HepG2 (cell line): ENCODE data around the gene ALLC. TPM values are rescaled to one million over a fixed set of nuclear protein-coding genes. Genes with fewer than 3 reads are reported as not detected.

Experiments used
- AFF4 ChIP-seq: sonication (generic); formaldehyde crosslinking; IDR thresholded peaks from 2 replicates; pipeline ENCODE4 v1.4.0; 2020; ENCODE audit warnings: missing genetic modification reagents
- ATF5 ChIP-seq: sonication (generic); formaldehyde crosslinking; IDR thresholded peaks from 2 replicates; pipeline ENCODE4 v1.4.0; 2020; ENCODE audit warnings: mild to moderate bottlenecking, low read depth, missing genetic modification reagents
- DR1 ChIP-seq: sonication (generic); formaldehyde crosslinking; IDR thresholded peaks from 2 replicates; pipeline ENCODE4 v1.8.0; 2021; ENCODE audit warnings: mild to moderate bottlenecking, missing genetic modification reagents, inconsistent platforms
- HNF1B ChIP-seq: sonication (generic); formaldehyde crosslinking; IDR thresholded peaks from 2 replicates; pipeline ENCODE4 v1.5.1; 2020; ENCODE audit warnings: mild to moderate bottlenecking, moderate library complexity, missing genetic modification reagents
- KDM6A ChIP-seq: IDR thresholded peaks from 2 replicates; pipeline ENCODE4 v1.6.1; 2016; ENCODE audit warnings: low read depth
- RAD21 ChIP-seq: fragments of 450-650 bp; formaldehyde crosslinking; IDR thresholded peaks from 2 replicates; pipeline ENCODE4 v1.5.0; 2020; ENCODE audit warnings: mild to moderate bottlenecking
- SMYD3 ChIP-seq: sonication (generic); formaldehyde crosslinking; IDR thresholded peaks from 2 replicates; pipeline ENCODE4 v1.8.1; 2023; ENCODE audit warnings: mild to moderate bottlenecking, missing genetic modification reagents
- STAG1 ChIP-seq: sonication (generic); formaldehyde crosslinking; IDR thresholded peaks from 2 replicates; pipeline ENCODE4 v1.4.0; 2020; ENCODE audit warnings: missing genetic modification reagents
- TGIF2 ChIP-seq: IDR thresholded peaks from 2 replicates; pipeline ENCODE4 v1.6.1; 2016; ENCODE audit warnings: control low read depth, missing compliant biosample characterization
- UBTF ChIP-seq: sonication (generic); formaldehyde crosslinking; IDR thresholded peaks from 2 replicates; pipeline ENCODE4 v1.4.0; 2020; ENCODE audit warnings: mild to moderate bottlenecking, missing genetic modification reagents
- ZBED4 ChIP-seq: sonication (generic); formaldehyde crosslinking; IDR thresholded peaks from 2 replicates; pipeline ENCODE4 v1.4.0; 2020; ENCODE audit warnings: missing genetic modification reagents, borderline replicate concordance
- ZBTB42 ChIP-seq: sonication (generic); formaldehyde crosslinking; IDR thresholded peaks from 2 replicates; pipeline ENCODE4 v1.5.0; 2020; ENCODE audit warnings: mild to moderate bottlenecking, missing genetic modification reagents
- ZNF12 ChIP-seq: sonication (generic); formaldehyde crosslinking; IDR thresholded peaks from 2 replicates; pipeline ENCODE4 v1.5.0; 2020; ENCODE audit warnings: missing genetic modification reagents
- ZNF792 ChIP-seq: IDR thresholded peaks from 2 replicates; pipeline ENCODE4 v1.6.1; 2016
- ZNF83 ChIP-seq: sonication (generic); formaldehyde crosslinking; IDR thresholded peaks from 2 replicates; pipeline ENCODE4 v1.4.0; 2020; ENCODE audit warnings: missing genetic modification reagents, mild to moderate bottlenecking, borderline replicate concordance
- polyA plus RNA-seq, 8 experiments: library from polyadenylated mRNA; depleted of rRNA in 3 of 8; stranded (reverse) in 7 of 8; unstranded in 1 of 8; fragments of >200 nt; fragmentation: Illumina TruSeq in 4 of 8; extraction: Trizol in 4 of 8; gene quantifications; 2 replicates each; pipeline versions ENCODE4 v1.2.1 to v1.2.3, GENCODE V29; 2011 to 2016; ENCODE audit warnings: low read depth in 4 of 8, missing spikeins in 1 of 8, mixed read lengths in 1 of 8; ENCODE audit not compliant: insufficient read depth in 1 of 8
- total RNA-seq, 5 experiments: library from RNA; depleted of rRNA; stranded (reverse); fragments of >200 nt; fragmentation: Illumina TruSeq; extraction: Trizol; gene quantifications; 2 replicates each; pipeline ENCODE4 v1.2.3, GENCODE V29; 2016; ENCODE audit warnings: low read depth in 1 of 5

Gene ALLC
- total and polyA plus RNA-seq, 2 of the 13 experiments (the other 11 are each of a cell fraction or from before 2014, with no cell fraction given): 0.08 to 0.11 TPM

- peak; percentile 21; the same call in 1 of the 2 replicates for TF ChIP-seq HNF1B (CRISPR knock-in tag)
- peak; percentile 76 for TF ChIP-seq ZNF792
- TF ChIP-seq AFF4 (CRISPR knock-in tag): 0 out of 2 replicates have a peak, but pooled peaks have one; percentile 26
- TF ChIP-seq RAD21 (CRISPR knock-in tag): peak; percentile 24; the same call in 1 of the 2 replicates
- 0 out of 2 replicates have a peak, but pooled peaks have one; percentile 50 for TF ChIP-seq ATF5 (CRISPR knock-in tag)
- TF ChIP-seq STAG1: peak; percentile 23; the same call in 1 of the 2 replicates
- TF ChIP-seq ZBTB42 (CRISPR knock-in tag): 0 out of 2 replicates have a peak, but pooled peaks have one; percentile 61
- TF ChIP-seq ZNF83: no peak
- peak; percentile 51; the same call in 1 of the 2 replicates for TF ChIP-seq ZBED4 (CRISPR knock-in tag)
- TF ChIP-seq KDM6A: peak; percentile 20; the same call in 1 of the 2 replicates
- TF ChIP-seq TGIF2 (CRISPR knock-in tag): peak; percentile 45
- TF ChIP-seq UBTF (CRISPR knock-in tag): peak; percentile 59
- TF ChIP-seq SMYD3 (CRISPR knock-in tag): 0 out of 2 replicates have a peak, but pooled peaks have one; percentile 11
- TF ChIP-seq DR1 (CRISPR knock-in tag): no peak
- TF ChIP-seq ZNF12: no peak
These were observed 6.0 kb upstream of the ALLC start (continued) for GRCh38 chr2:3651691-3652648.
